Measurements from ENCODE around the gene CSF1.

GRCh38 chr1:109937738-109938137 is 27.1 kb downstream of the CSF1 start:
- TF ChIP-seq CTCF (IDR thresholded peaks at IDR 0.05) (no peak), POLR2A (IDR thresholded peaks at IDR 0.05) (no peak)

Data from Peyer's patch (tissue), 4 donors.